Dermis microvascular lymphatic vessel endothelial cell (primary cell): Measurements from ENCODE around the gene CEP72. TPM values are rescaled to one million over a fixed set of nuclear protein-coding genes. Genes with fewer than 3 reads are reported as not detected.
"Not testable (repeated sequence)": the region's sequence is repeated elsewhere in the genome, so short reads cannot be mapped to it uniquely, and the experiment has no call there.

Experiments used
- DNase-seq, 2 donors: peaks; one replicate each; pipeline versions ENCODE4 v3.0.0 to v3.0.0-alpha.2; 2010; ENCODE audit warnings: low read depth in 2 of 2
- total RNA-seq: library from RNA; depleted of rRNA; stranded (reverse); fragments of >200 nt; gene quantifications from 2 replicates; pipeline ENCODE4 v1.2.1, GENCODE V29; 2014

CEP72 gene
- total RNA-seq, 1 donor from 2014 or later = 2.4 TPM

DNA sequence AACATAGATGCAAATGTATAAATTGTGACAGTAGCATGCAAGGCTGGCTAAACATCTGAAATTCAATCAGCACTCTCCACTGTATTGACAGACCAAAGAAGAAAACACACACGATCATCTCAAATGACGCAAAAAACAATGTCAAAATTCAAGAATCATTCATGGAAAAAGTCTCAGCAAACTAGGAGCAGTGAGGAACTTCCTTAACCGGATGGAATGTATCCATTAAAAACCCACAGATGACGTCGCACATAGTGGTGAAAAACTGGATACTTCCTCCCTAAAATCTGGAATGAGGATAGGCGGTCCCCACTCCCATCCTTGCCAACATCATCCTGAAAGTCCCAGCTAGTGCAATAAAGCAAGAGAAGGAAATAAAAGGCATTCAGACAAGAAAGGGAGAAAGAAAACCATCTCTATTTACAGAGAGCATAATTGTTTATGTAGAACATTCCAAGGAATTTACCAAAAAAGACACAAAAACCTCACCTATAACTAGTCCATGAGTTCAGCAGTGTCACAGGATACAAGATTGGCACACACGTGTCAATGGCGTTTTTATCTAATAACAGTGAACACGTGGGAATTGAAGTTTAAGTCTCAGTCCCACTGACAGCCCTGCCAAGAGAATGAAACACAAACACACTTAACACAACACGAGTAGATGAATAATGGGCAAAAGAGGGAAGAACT lies 14.1 kb upstream of the CEP72 start:
- DNase-seq = no peak

DNA sequence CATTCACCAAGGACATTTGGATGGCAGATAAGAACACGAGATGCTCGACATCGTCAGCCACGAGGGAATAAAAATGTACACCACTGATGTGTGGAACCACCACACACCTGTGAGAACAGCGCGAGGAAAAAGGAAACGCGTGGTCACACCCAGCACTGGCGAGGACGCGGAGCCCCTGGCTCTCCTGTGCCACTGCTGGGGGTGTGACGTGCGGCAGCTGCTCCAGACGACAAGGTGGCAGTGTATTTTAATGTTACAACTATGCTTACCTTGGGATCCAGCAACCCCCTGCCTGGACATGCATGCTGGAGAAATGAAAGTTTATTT lies 13.6 kb upstream of the CEP72 start:
- no peak for DNase-seq

GRCh38 chr5:600886-601541 lies 11.1 kb upstream of the CEP72 start:
- no peak for DNase-seq

DNA sequence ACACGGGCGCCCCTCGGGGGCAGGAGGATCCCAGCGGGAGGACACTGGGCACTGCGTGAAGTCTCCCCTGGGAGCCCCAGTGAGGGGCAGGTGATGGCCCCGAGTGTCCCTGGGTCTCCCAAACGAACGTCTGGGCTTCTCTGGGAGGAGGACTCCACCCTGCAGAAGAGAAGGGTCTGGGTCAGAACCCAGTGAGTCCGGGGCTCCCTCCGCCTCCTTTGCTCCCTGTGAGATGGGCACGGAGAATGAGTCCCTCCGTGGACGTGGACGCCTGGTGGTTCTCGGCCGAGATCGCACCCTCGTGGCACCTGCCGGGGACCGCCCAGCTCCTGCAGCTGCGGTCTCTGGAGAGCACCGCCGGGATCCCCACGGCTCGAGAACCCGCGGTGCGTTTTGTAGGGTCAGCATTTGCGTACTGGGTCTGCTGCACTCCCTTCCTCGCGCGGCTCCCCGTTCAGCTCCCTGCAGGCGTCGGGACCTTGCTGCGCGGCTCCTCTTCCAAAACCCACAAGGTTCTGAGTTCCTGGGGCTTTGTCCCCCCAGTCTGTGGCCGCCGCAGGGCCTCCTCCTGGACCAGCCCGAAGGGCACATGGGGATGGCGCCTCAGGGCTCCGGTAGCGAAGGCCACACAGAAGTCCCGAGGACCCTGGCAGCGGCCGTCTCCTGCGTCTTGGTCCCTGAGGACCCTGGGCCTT lies 10.2 kb upstream of the CEP72 start:
- no peak for DNase-seq

- no peak for DNase-seq
Observed at GRCh38 chr5:602466-603035, 9.6 kb upstream of the CEP72 start.

DNA sequence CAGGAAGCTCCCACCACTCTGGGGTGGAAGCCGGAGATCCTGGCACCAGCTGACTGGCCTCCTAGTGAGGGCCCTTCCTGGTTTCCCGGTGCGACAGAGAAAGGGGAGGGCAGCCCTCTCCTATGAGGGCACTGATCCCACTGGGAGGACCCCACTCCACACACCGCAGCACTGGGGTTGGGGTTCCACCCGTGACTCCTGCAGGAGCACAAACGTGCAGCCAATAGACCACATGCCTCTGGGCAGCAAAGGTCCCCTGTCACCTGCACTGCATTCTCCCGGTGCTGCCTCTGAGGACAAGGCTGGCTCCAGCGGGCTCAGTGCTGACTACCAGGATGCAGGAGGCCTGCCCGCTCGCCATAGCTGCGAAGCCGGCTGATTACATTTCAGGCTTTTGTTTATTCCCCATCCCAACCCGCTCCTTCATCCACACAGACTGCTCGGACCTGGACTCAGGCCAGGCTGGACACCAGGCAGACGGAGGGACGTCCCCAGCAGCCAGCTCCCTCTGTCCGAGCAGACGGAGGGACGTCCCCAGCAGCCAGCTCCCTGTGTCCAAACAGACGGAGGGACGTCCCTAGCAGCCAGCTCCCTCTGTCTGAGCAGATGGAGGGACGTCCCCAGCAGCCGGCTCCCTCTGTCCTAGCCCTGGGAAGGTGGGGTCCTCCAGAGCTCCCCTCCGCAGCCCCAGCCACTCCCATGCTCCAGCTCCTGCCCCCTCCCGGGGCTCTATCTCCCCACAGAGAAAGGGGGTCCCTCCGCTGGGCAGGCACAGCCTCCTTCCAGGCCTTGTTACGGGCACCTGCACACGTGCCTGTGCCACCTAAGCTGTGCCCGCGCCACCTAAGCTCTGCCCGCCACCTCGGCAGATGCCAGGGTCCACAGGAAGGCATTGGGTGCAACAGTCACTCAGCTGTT lies 8.8 kb upstream of the CEP72 start:
- DNase-seq = no peak

DNA sequence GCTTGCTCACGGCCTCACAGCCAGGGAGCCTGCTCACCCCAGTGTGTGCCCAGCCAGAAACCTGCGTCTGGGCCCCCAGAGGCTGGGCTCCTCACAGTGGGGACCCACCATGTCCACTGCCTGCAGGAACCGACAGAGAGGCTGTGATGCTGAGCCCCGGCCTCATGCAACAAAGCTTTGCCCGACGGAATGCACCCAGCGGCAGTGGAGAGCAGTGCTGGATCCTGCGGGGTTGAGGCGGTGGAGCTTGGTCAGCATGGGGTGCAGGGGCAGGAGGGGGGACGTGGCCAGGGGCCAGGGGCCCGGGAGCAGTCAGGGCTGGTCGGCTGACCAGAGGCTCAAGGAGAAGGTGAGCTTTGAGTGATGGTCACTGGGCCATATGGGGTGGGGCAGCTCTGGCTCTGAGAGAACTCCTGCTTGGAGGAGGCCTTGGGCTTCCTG lies 7.7 kb upstream of the CEP72 start:
- DNase-seq = no peak

GRCh38 chr5:605090-605489 lies 7.0 kb upstream of the CEP72 start:
- DNase-seq = not testable (repeated sequence)

GRCh38 chr5:606061-606460 lies 6.1 kb upstream of the CEP72 start:
- DNase-seq = no peak

GRCh38 chr5:606526-607399 lies 5.4 kb upstream of the CEP72 start:
- DNase-seq = no peak

DNA sequence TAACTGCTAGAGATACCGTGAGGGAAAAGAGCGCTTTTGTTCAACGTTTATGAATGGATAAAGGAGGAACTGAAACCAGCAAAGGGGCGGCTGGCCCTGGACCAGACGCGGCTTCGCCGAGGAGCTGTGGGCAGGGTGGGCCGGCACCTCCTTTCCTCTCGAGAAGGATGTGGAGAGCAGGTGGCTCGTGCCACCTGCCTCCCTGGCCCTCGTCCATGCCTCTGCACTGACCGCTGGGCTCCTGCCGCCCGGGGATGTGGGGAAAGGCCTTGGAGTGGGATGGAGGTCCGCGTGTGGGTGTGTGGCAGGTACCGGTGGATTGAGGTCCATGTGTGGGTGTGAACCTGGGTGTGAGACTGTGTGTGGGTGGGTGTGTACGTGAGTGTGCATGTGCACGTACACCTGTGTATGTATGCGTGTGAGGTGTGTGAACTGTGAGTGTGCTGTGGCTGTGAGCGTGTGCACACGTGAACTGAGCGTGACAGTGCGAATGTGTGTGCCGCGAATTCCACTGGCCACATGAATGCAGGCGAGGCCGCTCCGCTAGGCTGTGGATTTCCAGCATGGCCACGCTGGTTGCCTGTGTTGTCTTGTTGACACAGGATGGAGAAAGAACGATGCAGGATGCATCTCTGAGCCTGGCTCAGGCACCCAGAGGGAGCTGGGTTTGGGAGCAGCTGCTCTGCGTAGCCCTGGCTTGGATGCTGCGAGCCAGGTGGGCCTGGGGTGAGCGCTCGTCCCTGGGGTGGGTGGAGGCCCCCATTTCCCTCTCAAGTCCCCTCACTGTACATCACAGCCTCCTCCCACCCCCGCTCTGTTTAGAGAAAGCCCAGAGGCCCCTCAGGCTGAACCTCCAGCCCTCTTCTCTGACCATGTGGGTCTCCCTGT lies 4.4 kb upstream of the CEP72 start:
- DNase-seq = no peak

DNA sequence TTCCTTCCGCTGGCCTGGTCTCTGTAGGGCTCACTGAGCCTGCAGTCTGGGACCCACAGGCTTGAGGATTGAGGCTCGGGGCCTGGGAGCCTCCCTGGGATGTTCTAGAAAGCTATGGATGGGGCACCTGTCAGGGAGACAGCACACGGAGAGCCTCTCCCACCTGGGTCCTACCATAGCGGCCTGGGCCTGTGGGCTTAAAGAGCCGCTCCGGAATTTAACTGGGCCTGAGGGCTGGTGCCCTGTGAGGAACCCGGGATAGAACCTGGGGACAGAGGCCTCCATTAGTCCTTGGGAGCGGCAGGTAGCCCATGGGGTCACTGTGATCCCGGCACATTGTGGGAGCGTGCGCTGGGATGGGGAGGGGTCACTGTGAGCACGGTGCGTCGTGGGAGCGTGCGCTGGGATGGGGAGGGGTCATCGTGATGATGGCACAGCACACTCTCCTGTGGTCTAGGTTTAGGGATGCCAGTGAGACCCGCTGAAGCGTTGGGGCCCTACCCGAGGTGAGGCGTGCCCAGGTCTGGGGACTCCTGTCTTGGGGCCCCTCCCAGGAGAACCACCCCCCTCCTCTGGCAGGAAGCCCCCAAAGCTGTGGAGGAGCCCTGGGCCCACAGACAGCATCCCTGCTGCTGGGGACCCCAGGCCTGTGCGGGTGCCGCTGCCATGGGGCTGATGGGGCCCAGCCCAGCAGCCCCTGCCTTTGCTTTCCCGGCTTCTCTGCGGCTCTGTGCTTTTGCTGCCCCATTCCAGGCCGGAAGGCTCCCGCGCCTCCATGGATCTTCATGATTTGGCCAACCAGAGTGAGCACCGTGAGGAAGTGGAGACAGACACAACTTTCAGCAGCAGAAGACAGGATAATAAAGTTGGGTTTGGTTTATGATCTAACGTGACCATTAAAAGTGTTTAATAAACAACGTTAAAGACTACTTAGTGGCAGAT lies 3.4 kb upstream of the CEP72 start:
- DNase-seq = no peak

DNA sequence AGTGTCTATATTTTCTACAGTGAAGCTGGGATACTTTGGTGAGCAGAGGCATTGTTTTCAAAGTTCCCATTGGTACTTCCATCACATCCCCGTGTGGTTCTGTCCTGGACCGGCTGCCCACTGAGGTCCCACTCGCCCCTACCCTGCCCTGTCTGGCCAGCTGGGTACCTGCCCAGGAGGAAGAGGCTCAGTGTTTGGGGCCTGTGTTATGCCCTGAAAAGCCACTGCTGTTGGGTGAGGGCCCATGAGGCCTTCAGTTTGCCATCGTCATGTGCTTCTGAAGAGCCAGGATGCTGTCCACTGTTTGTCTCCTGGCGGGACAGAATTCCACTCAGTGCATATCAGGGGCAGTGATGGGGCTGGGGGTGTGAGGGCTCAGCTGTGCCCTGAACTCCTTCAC lies 2.6 kb upstream of the CEP72 start:
- no peak for DNase-seq

- no peak for DNase-seq
Observed at GRCh38 chr5:610011-610743, 2.0 kb upstream of the CEP72 start.

DNA sequence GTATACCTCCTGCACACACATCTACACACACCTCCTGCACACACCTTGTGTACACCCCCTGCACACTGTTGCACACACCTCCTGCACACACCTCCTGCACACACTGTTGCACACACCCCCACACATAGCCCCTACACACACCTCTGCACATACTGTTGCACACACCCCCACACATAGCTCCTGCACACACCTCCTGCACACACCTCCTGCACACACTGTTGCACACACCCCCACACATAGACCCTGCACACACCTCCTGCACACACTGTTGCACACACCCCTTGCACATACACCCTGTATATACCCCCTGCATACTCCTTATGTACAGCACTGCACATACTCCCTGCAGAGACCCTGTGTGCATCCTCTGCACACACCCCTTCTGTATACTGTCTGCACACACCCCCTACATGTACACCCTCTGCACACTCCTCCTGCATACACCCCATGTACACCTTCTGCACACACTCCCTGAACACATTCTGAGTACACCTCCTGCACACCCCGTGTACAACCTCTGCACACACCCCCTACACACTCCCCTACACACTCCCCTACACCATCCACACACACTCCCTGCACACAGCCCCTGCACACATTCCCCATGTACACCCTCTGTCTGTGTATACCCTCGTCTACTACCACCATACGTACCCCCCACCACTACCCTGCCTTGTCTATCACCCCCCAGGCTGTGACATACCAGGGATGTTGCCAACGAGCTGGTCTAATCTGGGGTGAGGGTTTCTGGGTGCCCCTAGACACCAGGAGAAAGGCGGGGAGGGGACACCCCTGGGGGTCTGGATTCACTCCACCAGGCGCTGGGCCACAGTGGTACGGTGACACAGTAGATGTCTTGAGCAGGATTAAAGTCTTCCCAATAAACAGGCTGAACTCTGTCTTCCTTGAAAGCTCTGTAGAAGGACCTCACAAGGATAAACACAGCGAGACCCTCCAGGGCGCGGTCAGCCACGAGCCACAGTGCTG lies 1.1 kb upstream of the CEP72 start:
- no peak for DNase-seq
